Mesendoderm (in vitro differentiated cells): ENCODE measurements around the gene PRDM7.
A peak's percentile ranks its signal among the peaks of the same experiment; 100 is the strongest.

Source experiments
- DNase-seq: peaks from one replicate; pipeline ENCODE4 v3.0.0; 2013
- H2AK5ac ChIP-seq: 2 replicates; pipeline ENCODE4 v1.6.1; 2013; ENCODE audit warnings: low read length, inconsistent platforms
- H2BK120ac ChIP-seq: 2 replicates; pipeline ENCODE4 v1.6.1; 2013; ENCODE audit warnings: low read depth, mild to moderate bottlenecking, low read length, moderate library complexity, mixed read lengths
- H2BK15ac ChIP-seq: replicated peaks from 2 replicates; pipeline ENCODE4 v1.6.1; 2013; ENCODE audit warnings: low read depth, mild to moderate bottlenecking, moderate library complexity
- H2BK5ac ChIP-seq: 2 replicates; pipeline ENCODE4 v1.6.1; 2013; ENCODE audit warnings: low read length, inconsistent platforms
- H3K18ac ChIP-seq: 2 replicates; pipeline ENCODE4 v1.6.1; 2013; ENCODE audit warnings: mild to moderate bottlenecking, low read length, mixed read lengths
- H3K23ac ChIP-seq: one replicate; pipeline ENCODE4 v1.6.1; 2013; ENCODE audit warnings: low read length
- H3K27ac ChIP-seq: 2 replicates; pipeline ENCODE4 v1.5.1; 2013; ENCODE audit warnings: low read depth, mild to moderate bottlenecking, inconsistent platforms, low read length, moderate library complexity
- H3K27me3 ChIP-seq: 2 replicates; pipeline ENCODE4 v1.6.1; 2013; ENCODE audit warnings: low read length, control low read depth, mild to moderate bottlenecking, inconsistent platforms; ENCODE audit not compliant: insufficient read depth, poor library complexity
- H3K36me3 ChIP-seq: 2 replicates; pipeline ENCODE4 v1.6.1; 2013; ENCODE audit warnings: low read length, inconsistent platforms; ENCODE audit not compliant: control insufficient read depth, insufficient read depth
- H3K4ac ChIP-seq: one replicate; pipeline ENCODE4 v1.6.1; 2013; ENCODE audit warnings: low read depth, mild to moderate bottlenecking, low read length, moderate library complexity
- H3K4me1 ChIP-seq: 2 replicates; pipeline ENCODE4 v1.6.1; 2013; ENCODE audit warnings: low read depth, low read length, inconsistent platforms; ENCODE audit not compliant: control insufficient read depth
- H3K4me2 ChIP-seq: 2 replicates; pipeline ENCODE4 v1.6.1; 2013; ENCODE audit warnings: low read length
- H3K4me3 ChIP-seq: 2 replicates; pipeline ENCODE4 v1.5.1; 2013; ENCODE audit warnings: mild to moderate bottlenecking, low read length
- H3K56ac ChIP-seq: one replicate; pipeline ENCODE4 v1.6.1; 2013; ENCODE audit warnings: low read length
- H3K79me1 ChIP-seq: 2 replicates; pipeline ENCODE4 v1.6.1; 2013; ENCODE audit warnings: low read length, inconsistent platforms
- H3K79me2 ChIP-seq: 2 replicates; pipeline ENCODE4 v1.6.1; 2013; ENCODE audit warnings: mild to moderate bottlenecking, low read length; ENCODE audit not compliant: control insufficient read depth, insufficient read depth
- H3K9ac ChIP-seq: 2 replicates; pipeline ENCODE4 v1.6.1; 2013; ENCODE audit warnings: low read length, inconsistent platforms
- H4K5ac ChIP-seq: one replicate; pipeline ENCODE4 v1.6.1; 2013; ENCODE audit warnings: low read length
- H4K8ac ChIP-seq: one replicate; pipeline ENCODE4 v1.6.1; 2013; ENCODE audit warnings: low read depth, mild to moderate bottlenecking, control low read depth, low read length, moderate library complexity
- WGBS: extraction: QIAGEN DNeasy Blood & Tissue Kit; methylation state at CpG from one replicate; pipeline ENCODE4 v1.1.7; 2013; ENCODE audit warnings: low lambda C conversion rate, missing lambda C conversion rate; ENCODE audit not compliant: insufficient coverage; ENCODE audit errors: extremely low coverage; 5-methylcytosine and 5-hydroxymethylcytosine counted together

Gene PRDM7

GRCh38 chr16:90047714-90048346 is 29.3 kb downstream of the PRDM7 start:
- Histone ChIP-seq H3K18ac (no peak overlapping the region), H3K36me3 (no peaks in the 10 kb centered on the region), H3K4me3 (no peak overlapping the region), H2AK5ac (no peak overlapping the region), H2BK15ac (no peak overlapping the region), H3K4ac (no peak overlapping the region), H3K9ac (no peak overlapping the region), H3K27ac (no peak overlapping the region), H3K4me2 (no peak overlapping the region), H2BK120ac (no peak overlapping the region), H3K79me1 (no peaks in the 10 kb centered on the region), H3K79me2 (no peaks in the 10 kb centered on the region), H3K56ac (no peak overlapping the region), H2BK5ac (no peak overlapping the region), H3K23ac (no peak overlapping the region), H3K27me3 (no peaks in the 10 kb centered on the region), H4K8ac (no peak overlapping the region), H3K4me1 (no peaks in the 10 kb centered on the region), H4K5ac (no peak overlapping the region)
- no peak for DNase-seq
- no CpG with 5 or more reads among the region's 59 CpGs for WGBS

GRCh38 chr16:90046971-90047713 is 30.0 kb downstream of the PRDM7 start:
- Histone ChIP-seq H4K8ac (no peak overlapping the region), H3K27me3 (no peaks in the 10 kb centered on the region), H3K36me3 (no peaks in the 10 kb centered on the region), H3K4ac (no peak overlapping the region), H3K4me2 (no peak overlapping the region), H2BK5ac (no peak overlapping the region), H2BK120ac (no peak overlapping the region), H3K79me1 (no peaks in the 10 kb centered on the region), H3K4me1 (no peaks in the 10 kb centered on the region), H3K23ac (no peak overlapping the region), H2AK5ac (no peak overlapping the region), H3K27ac (no peak overlapping the region), H3K18ac (no peak overlapping the region), H3K4me3 (no peak overlapping the region), H3K9ac (peak overlapping the region; percentile 5), H3K79me2 (no peaks in the 10 kb centered on the region), H2BK15ac (no peak overlapping the region), H4K5ac (no peak overlapping the region), H3K56ac (peak overlapping the region; percentile 30)
- no peak for DNase-seq
- no CpG with 5 or more reads among the region's 40 CpGs for WGBS

- Histone ChIP-seq H2BK120ac (no peak overlapping the region), H3K4me2 (no peak overlapping the region), H4K8ac (no peak overlapping the region), H3K4ac (no peak overlapping the region), H3K23ac (no peak overlapping the region), H3K79me2 (no peaks in the 10 kb centered on the region), H3K27me3 (no peaks in the 10 kb centered on the region), H3K18ac (no peak overlapping the region), H2AK5ac (no peak overlapping the region), H3K9ac (no peak overlapping the region), H2BK15ac (no peak overlapping the region), H3K56ac (peak overlapping the region; percentile 30), H3K27ac (no peak overlapping the region), H3K4me3 (no peak overlapping the region), H3K36me3 (no peaks in the 10 kb centered on the region), H4K5ac (no peak overlapping the region), H2BK5ac (no peak overlapping the region), H3K79me1 (no peaks in the 10 kb centered on the region), H3K4me1 (no peaks in the 10 kb centered on the region)
- peak; percentile 61 for DNase-seq
- WGBS: no CpG with 5 or more reads among the region's 23 CpGs
These were observed 30.8 kb downstream of the PRDM7 start for GRCh38 chr16:90046122-90046970.

- Histone ChIP-seq H3K27me3 (no peaks in the 10 kb centered on the region), H3K4ac (no peak overlapping the region), H2BK5ac (no peak overlapping the region), H3K36me3 (no peaks in the 10 kb centered on the region), H2AK5ac (no peak overlapping the region), H3K79me1 (no peaks in the 10 kb centered on the region), H4K5ac (no peak overlapping the region), H3K23ac (no peak overlapping the region), H2BK120ac (no peak overlapping the region), H3K79me2 (no peaks in the 10 kb centered on the region), H3K27ac (no peak overlapping the region), H2BK15ac (no peak overlapping the region), H4K8ac (no peak overlapping the region), H3K4me2 (no peak overlapping the region), H3K56ac (no peak overlapping the region), H3K9ac (no peak overlapping the region), H3K4me3 (no peak overlapping the region), H3K18ac (no peak overlapping the region), H3K4me1 (no peaks in the 10 kb centered on the region)
- no peak for DNase-seq
- WGBS: no CpG with 5 or more reads among the region's 7 CpGs
These were observed 33.0 kb downstream of the PRDM7 start for GRCh38 chr16:90044111-90044551.

GRCh38 chr16:90043526-90043925 is 33.6 kb downstream of the PRDM7 start:
- Histone ChIP-seq H3K4me2 (no peak overlapping the region), H3K4ac (no peak overlapping the region), H2BK15ac (no peak overlapping the region), H3K27me3 (no peaks in the 10 kb centered on the region), H3K56ac (no peak overlapping the region), H3K79me2 (no peaks in the 10 kb centered on the region), H2AK5ac (no peak overlapping the region), H2BK5ac (no peak overlapping the region), H2BK120ac (no peak overlapping the region), H3K23ac (no peak overlapping the region), H3K4me1 (no peaks in the 10 kb centered on the region), H3K36me3 (no peaks in the 10 kb centered on the region), H3K79me1 (no peaks in the 10 kb centered on the region), H3K9ac (no peak overlapping the region), H4K8ac (no peak overlapping the region), H3K4me3 (no peak overlapping the region), H3K27ac (no peak overlapping the region), H4K5ac (no peak overlapping the region), H3K18ac (no peak overlapping the region)
- DNase-seq: no peak
- WGBS: no CpG with 5 or more reads among the region's 20 CpGs
